K562 (cell line): ENCODE measurements around the gene LATS2. TPM values are rescaled to one million over a fixed set of nuclear protein-coding genes. Genes with fewer than 3 reads are reported as not detected.

Experiments
- ATAC-seq: fragments of 200-7000 bp; cut with Tn5 transposase; 3 replicates; pipeline ENCODE4 v1.9.1; 2020; ENCODE audit warnings: moderate library complexity
- BruUV-seq: library from RNA; stranded (reverse); fragments of 400-500 nt; replicated peaks from 2 replicates; lab custom pipeline; 2021; lab: Mats Ljungman, UMichigan
- CTCF ChIA-PET: fragments of 300-600 bp; formaldehyde crosslinking; extraction: SDS; loops from one replicate; lab custom pipeline; 2021; ENCODE audit warnings: low intra/inter-chr PET ratio; lab: Yijun Ruan, JAX
- POLR2A ChIA-PET: fragments of 300-600, 350-650 bp; sonication (Branson Sonifier 250); formaldehyde crosslinking; extraction: SDS; loops from one replicate; lab custom pipeline; 2021; ENCODE audit warnings: antibody characterized with exemption, inconsistent platforms; lab: Yijun Ruan, JAX
- DNase-seq, 4 experiments: peaks; one replicate each; pipeline versions ENCODE4 v3.0.0 to v3.0.0-alpha.2; 2011 to 2018; ENCODE audit warnings: low spot score in 3 of 4, mixed read lengths in 3 of 4; ENCODE audit errors: extremely low read depth in 1 of 4
- FAIRE-seq: peaks from 2 replicates; lab custom pipeline; 2011; peaks lifted over from hg19 to GRCh38; lab: Jason Lieb, UNC
- H2AFZ ChIP-seq: 2 replicates; pipeline ENCODE4 v1.6.0; 2011; ENCODE audit warnings: low read depth, low read length, control low read depth, inconsistent platforms
- H3K27ac ChIP-seq: fragments of 200-600 bp; 3 replicates; pipeline ENCODE4 v1.8.0; 2011; ENCODE audit warnings: low read depth, mild to moderate bottlenecking, control low read depth, inconsistent platforms, low read length, moderate library complexity, mixed read lengths; ENCODE audit errors: extremely low read depth
- H3K27me3 ChIP-seq, 2 experiments: fragments of 300-600 bp in 1 of 2; 2 replicates in 1 of 2; 3 replicates in 1 of 2; pipeline versions ENCODE4 v1.6.0 to v1.8.0; 2011; ENCODE audit warnings: inconsistent platforms in 2 of 2, low read length in 2 of 2, mild to moderate bottlenecking in 1 of 2, mixed read lengths in 1 of 2, moderate library complexity in 1 of 2; ENCODE audit not compliant: control insufficient read depth in 2 of 2, insufficient read depth in 2 of 2
- H3K36me3 ChIP-seq: fragments of 300-600 bp; 3 replicates; pipeline ENCODE4 v1.8.0; 2011; ENCODE audit warnings: mild to moderate bottlenecking, low read length, inconsistent platforms; ENCODE audit not compliant: control insufficient read depth, insufficient read depth
- H3K4me1 ChIP-seq, 2 experiments: fragments of 200-600 bp in 1 of 2; replicated peaks in 1 of 2; 2 replicates in 1 of 2; 3 replicates in 1 of 2; pipeline versions ENCODE4 v1.5.1 to v1.8.0; 2011; ENCODE audit warnings: inconsistent platforms in 2 of 2, low read length in 2 of 2, mild to moderate bottlenecking in 1 of 2, mixed read lengths in 1 of 2, moderate library complexity in 1 of 2; ENCODE audit not compliant: control insufficient read depth in 2 of 2, insufficient read depth in 2 of 2
- H3K4me2 ChIP-seq: 2 replicates; pipeline ENCODE4 v1.6.1; 2011; ENCODE audit warnings: low read length, control low read depth, inconsistent platforms, mixed read lengths; ENCODE audit not compliant: insufficient read depth
- H3K4me3 ChIP-seq: fragments of 200-600 bp; sonication (generic), shearing (Covaris generic); 2 replicates; pipeline ENCODE4 v1.5.1; 2016; ENCODE audit warnings: control low read depth, inconsistent platforms
- H3K79me2 ChIP-seq: fragments of 200-600 bp; 3 replicates; pipeline ENCODE4 v1.8.0; 2011; ENCODE audit warnings: low read length, inconsistent platforms; ENCODE audit not compliant: control insufficient read depth, insufficient read depth
- H3K9ac ChIP-seq, 2 experiments: 2 replicates each; pipeline versions ENCODE4 v1.6.0 to v1.6.1; 2011; ENCODE audit warnings: low read depth in 2 of 2, low read length in 2 of 2, control low read depth in 1 of 2, inconsistent platforms in 1 of 2, mild to moderate bottlenecking in 1 of 2, mixed read lengths in 1 of 2; ENCODE audit not compliant: insufficient read depth in 1 of 2
- H3K9me1 ChIP-seq: one replicate; pipeline ENCODE4 v1.6.0; 2011; ENCODE audit warnings: inconsistent platforms, mild to moderate bottlenecking, low read length, moderate library complexity; ENCODE audit not compliant: control insufficient read depth, insufficient read depth
- H3K9me3 ChIP-seq: replicated peaks from 2 replicates; pipeline ENCODE4 v1.5.1; 2011; ENCODE audit warnings: low read depth, low read length, inconsistent platforms; ENCODE audit not compliant: control insufficient read depth, insufficient read depth
- H4K20me1 ChIP-seq: replicated peaks from 2 replicates; pipeline ENCODE4 v1.6.1; 2011; ENCODE audit warnings: low read length, inconsistent platforms, mixed read lengths; ENCODE audit not compliant: control insufficient read depth, insufficient read depth
- CBX3 ChIP-seq, 2 experiments: IDR thresholded peaks; 1 replicate in 1 of 2; 2 replicates in 1 of 2; pipeline ENCODE4 v1.6.1; 2012; ENCODE audit warnings: inconsistent platforms in 2 of 2, low read length in 2 of 2, borderline replicate concordance in 1 of 2, control low read depth in 1 of 2
- WGBS: fragments of 100-300 bp; shearing (Covaris generic); methylation state at CpG from one replicate; pipeline ENCODE4 v1.1.6; 2016; ENCODE audit warnings: low coverage, mixed read lengths; ENCODE audit not compliant: insufficient coverage; ENCODE audit errors: missing lambda C conversion rate; 5-methylcytosine and 5-hydroxymethylcytosine counted together
- in situ Hi-C: fragments of 300-500 bp; cut with MboI; formaldehyde crosslinking; loops from 4 replicates; pipeline ENCODE4 v1.15.0; 2018; ENCODE audit warnings: inconsistent platforms, mixed read lengths
- intact Hi-C: fragments of 100-400 bp; cut with micrococcal nuclease; formaldehyde crosslinking; loops from 2 replicates; pipeline ENCODE4 v1.14.2; 2022
- polyA plus RNA-seq, 8 experiments: library from polyadenylated mRNA; depleted of rRNA in 4 of 8; stranded (reverse) in 5 of 8; unstranded in 3 of 8; fragments of >200 nt; fragmentation: Nextera tagmentation in 2 of 8; fragmentation: Illumina TruSeq in 1 of 8; extraction: Ambion mirVana in 2 of 8; extraction: Trizol in 1 of 8; gene quantifications; 2 replicates each; pipeline versions ENCODE4 v1.2.1 to v1.2.3, GENCODE V29; 2011 to 2014; ENCODE audit warnings: inconsistent platforms in 1 of 8, missing spikeins in 1 of 8
- total RNA-seq, 7 experiments: library from RNA; depleted of rRNA in 6 of 7; stranded (reverse); fragments of >200 nt in 6 of 7; fragmentation: Illumina TruSeq in 2 of 7; extraction: Trizol in 2 of 7; gene quantifications; 2 replicates each; pipeline versions ENCODE4 v1.2.1 to v1.2.3, GENCODE V29; 2011 to 2021; ENCODE audit warnings: low replicate concordance in 1 of 7
- TF ChIP-seq, protein P1 (sequence below): fragments of 450-650 bp; IDR thresholded peaks from 2 replicates; pipeline ENCODE4 v1.6.1; 2016; ENCODE audit warnings: mild to moderate bottlenecking, moderate library complexity

The LATS2 gene
- total and polyA plus RNA-seq, 9 of the 15 experiments (the other 6 are each of a cell fraction or from before 2014, with no cell fraction given): 0.18 to 3.7 (median 0.76) TPM

DNA sequence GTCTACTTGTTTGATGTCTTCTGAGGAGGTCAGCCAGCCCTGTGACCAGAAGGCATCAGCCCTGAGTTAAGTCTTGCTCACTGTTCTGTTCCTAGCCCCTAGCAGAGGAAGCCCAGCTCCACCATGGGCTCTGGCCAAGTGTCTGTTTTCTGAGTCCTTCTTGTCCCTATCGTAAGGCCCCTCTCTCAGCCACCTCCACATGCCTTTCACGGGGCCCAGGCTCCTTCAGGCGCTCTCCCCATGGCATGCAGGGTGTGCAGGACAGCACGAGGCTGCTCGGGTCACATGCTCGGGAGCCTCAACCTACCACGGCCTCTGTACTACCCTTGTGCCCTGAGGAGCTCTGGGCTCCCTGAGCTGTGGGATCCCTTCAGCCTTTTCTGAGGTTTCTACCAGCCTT, 47.8 kb upstream of the LATS2 start:
- TF ChIP-seq CBX3 (IDR thresholded peaks at IDR 0.05; ENCODE audit: borderline replicate concordance in 1 of 2, low read length in 2 of 2): no peak
- TF ChIP-seq, protein P1, sequence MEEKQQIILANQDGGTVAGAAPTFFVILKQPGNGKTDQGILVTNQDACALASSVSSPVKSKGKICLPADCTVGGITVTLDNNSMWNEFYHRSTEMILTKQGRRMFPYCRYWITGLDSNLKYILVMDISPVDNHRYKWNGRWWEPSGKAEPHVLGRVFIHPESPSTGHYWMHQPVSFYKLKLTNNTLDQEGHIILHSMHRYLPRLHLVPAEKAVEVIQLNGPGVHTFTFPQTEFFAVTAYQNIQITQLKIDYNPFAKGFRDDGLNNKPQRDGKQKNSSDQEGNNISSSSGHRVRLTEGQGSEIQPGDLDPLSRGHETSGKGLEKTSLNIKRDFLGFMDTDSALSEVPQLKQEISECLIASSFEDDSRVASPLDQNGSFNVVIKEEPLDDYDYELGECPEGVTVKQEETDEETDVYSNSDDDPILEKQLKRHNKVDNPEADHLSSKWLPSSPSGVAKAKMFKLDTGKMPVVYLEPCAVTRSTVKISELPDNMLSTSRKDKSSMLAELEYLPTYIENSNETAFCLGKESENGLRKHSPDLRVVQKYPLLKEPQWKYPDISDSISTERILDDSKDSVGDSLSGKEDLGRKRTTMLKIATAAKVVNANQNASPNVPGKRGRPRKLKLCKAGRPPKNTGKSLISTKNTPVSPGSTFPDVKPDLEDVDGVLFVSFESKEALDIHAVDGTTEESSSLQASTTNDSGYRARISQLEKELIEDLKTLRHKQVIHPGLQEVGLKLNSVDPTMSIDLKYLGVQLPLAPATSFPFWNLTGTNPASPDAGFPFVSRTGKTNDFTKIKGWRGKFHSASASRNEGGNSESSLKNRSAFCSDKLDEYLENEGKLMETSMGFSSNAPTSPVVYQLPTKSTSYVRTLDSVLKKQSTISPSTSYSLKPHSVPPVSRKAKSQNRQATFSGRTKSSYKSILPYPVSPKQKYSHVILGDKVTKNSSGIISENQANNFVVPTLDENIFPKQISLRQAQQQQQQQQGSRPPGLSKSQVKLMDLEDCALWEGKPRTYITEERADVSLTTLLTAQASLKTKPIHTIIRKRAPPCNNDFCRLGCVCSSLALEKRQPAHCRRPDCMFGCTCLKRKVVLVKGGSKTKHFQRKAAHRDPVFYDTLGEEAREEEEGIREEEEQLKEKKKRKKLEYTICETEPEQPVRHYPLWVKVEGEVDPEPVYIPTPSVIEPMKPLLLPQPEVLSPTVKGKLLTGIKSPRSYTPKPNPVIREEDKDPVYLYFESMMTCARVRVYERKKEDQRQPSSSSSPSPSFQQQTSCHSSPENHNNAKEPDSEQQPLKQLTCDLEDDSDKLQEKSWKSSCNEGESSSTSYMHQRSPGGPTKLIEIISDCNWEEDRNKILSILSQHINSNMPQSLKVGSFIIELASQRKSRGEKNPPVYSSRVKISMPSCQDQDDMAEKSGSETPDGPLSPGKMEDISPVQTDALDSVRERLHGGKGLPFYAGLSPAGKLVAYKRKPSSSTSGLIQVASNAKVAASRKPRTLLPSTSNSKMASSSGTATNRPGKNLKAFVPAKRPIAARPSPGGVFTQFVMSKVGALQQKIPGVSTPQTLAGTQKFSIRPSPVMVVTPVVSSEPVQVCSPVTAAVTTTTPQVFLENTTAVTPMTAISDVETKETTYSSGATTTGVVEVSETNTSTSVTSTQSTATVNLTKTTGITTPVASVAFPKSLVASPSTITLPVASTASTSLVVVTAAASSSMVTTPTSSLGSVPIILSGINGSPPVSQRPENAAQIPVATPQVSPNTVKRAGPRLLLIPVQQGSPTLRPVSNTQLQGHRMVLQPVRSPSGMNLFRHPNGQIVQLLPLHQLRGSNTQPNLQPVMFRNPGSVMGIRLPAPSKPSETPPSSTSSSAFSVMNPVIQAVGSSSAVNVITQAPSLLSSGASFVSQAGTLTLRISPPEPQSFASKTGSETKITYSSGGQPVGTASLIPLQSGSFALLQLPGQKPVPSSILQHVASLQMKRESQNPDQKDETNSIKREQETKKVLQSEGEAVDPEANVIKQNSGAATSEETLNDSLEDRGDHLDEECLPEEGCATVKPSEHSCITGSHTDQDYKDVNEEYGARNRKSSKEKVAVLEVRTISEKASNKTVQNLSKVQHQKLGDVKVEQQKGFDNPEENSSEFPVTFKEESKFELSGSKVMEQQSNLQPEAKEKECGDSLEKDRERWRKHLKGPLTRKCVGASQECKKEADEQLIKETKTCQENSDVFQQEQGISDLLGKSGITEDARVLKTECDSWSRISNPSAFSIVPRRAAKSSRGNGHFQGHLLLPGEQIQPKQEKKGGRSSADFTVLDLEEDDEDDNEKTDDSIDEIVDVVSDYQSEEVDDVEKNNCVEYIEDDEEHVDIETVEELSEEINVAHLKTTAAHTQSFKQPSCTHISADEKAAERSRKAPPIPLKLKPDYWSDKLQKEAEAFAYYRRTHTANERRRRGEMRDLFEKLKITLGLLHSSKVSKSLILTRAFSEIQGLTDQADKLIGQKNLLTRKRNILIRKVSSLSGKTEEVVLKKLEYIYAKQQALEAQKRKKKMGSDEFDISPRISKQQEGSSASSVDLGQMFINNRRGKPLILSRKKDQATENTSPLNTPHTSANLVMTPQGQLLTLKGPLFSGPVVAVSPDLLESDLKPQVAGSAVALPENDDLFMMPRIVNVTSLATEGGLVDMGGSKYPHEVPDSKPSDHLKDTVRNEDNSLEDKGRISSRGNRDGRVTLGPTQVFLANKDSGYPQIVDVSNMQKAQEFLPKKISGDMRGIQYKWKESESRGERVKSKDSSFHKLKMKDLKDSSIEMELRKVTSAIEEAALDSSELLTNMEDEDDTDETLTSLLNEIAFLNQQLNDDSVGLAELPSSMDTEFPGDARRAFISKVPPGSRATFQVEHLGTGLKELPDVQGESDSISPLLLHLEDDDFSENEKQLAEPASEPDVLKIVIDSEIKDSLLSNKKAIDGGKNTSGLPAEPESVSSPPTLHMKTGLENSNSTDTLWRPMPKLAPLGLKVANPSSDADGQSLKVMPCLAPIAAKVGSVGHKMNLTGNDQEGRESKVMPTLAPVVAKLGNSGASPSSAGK: peak; percentile 39; the same call in 1 of the 2 replicates
- ATAC-seq (no peak; the same call in 2 of the 3 replicates), DNase-seq (no peak), FAIRE-seq (no peak)
- H3K4me3 ChIP-seq: no peak overlapping the region
- H3K4me1 ChIP-seq: peaks cover 0 to 2% of the 10 kb centered on the region in 2 experiments; a peak in 1 of 5 replicates
- no peak overlapping the region for H3K27ac ChIP-seq
- WGBS: 38% methylated on average over 7 of the region's 7 CpGs
- ChIA-PET CTCF (no interaction called here), POLR2A (no interaction called here)
- in situ Hi-C loops: loop anchor here (10.0 kb wide), 1 partner anchor 164 kb away; no protein-coding TSS in a partner anchor
- H3K9ac ChIP-seq: no peak overlapping the region
- no peaks in the 10 kb centered on the region for H3K36me3 ChIP-seq
- intact Hi-C loops: loop anchor here (10.0 kb wide), 1 partner anchor 366 kb away; no protein-coding TSS in a partner anchor
- BruUV-seq: no TSS peak
- no peaks in the 10 kb centered on the region for H3K79me2 ChIP-seq
- no peaks in the 10 kb centered on the region for H4K20me1 ChIP-seq
- no peaks in the 10 kb centered on the region for H3K9me3 ChIP-seq
- H2AFZ ChIP-seq: peak overlapping the region; percentile 39
- no peak overlapping the region for H3K4me2 ChIP-seq
- no peaks in the 10 kb centered on the region for H3K9me1 ChIP-seq
- no peaks in the 10 kb centered on the region for H3K27me3 ChIP-seq
